GM23248 (cell line): ENCODE measurements around the gene MSMO1. TPM values are rescaled to one million over a fixed set of nuclear protein-coding genes. Genes with fewer than 3 reads are reported as not detected.

Experiments used
- DNase-seq: peaks from one replicate; pipeline ENCODE4 v3.0.0-alpha.2; 2015
- H2AFZ ChIP-seq: fragments of 200-600 bp; sonication (generic); 2 replicates; pipeline ENCODE4 v1.6.1; 2016; ENCODE audit warnings: antibody characterized with exemption
- H3F3A ChIP-seq: fragments of 200-600 bp; sonication (generic); 2 replicates; pipeline ENCODE4 v1.6.1; 2016; ENCODE audit warnings: mild to moderate bottlenecking, antibody characterized with exemption, mixed run types; ENCODE audit not compliant: insufficient read depth
- H3K27ac ChIP-seq: fragments of 200-600 bp; sonication (generic); 2 replicates; pipeline ENCODE4 v1.5.1; 2016; ENCODE audit warnings: mild to moderate bottlenecking
- H3K27me3 ChIP-seq: fragments of 200-600 bp; sonication (generic); replicated peaks from 2 replicates; pipeline ENCODE4 v1.6.1; 2016; ENCODE audit warnings: mild to moderate bottlenecking; ENCODE audit not compliant: insufficient read depth
- H3K36me3 ChIP-seq: fragments of 200-600 bp; sonication (generic); 2 replicates; pipeline ENCODE4 v1.6.1; 2016; ENCODE audit warnings: low read depth, mild to moderate bottlenecking
- H3K4me1 ChIP-seq: fragments of 200-600 bp; sonication (generic); 2 replicates; pipeline ENCODE4 v1.6.1; 2016; ENCODE audit warnings: mild to moderate bottlenecking; ENCODE audit not compliant: insufficient read depth
- H3K4me2 ChIP-seq: fragments of 200-600 bp; sonication (generic); one replicate; pipeline ENCODE4 v1.6.1; 2016; ENCODE audit warnings: mild to moderate bottlenecking; ENCODE audit not compliant: unreplicated experiment
- H3K4me3 ChIP-seq: fragments of 200-600 bp; sonication (generic); 2 replicates; pipeline ENCODE4 v1.5.1; 2016; ENCODE audit warnings: mild to moderate bottlenecking
- H3K79me2 ChIP-seq: fragments of 200-600 bp; sonication (generic); 2 replicates; pipeline ENCODE4 v1.6.1; 2016; ENCODE audit warnings: mild to moderate bottlenecking; ENCODE audit not compliant: insufficient read depth
- H3K9ac ChIP-seq: fragments of 200-600 bp; sonication (generic); 2 replicates; pipeline ENCODE4 v1.6.1; 2016; ENCODE audit warnings: mild to moderate bottlenecking
- H3K9me2 ChIP-seq: fragments of 200-600 bp; sonication (generic); 2 replicates; pipeline ENCODE4 v1.6.1; 2016; ENCODE audit warnings: mixed run types, mild to moderate bottlenecking, moderate library complexity; ENCODE audit not compliant: insufficient read depth
- H3K9me3 ChIP-seq: fragments of 200-600 bp; sonication (generic); one replicate; pipeline ENCODE4 v1.6.1; 2017; ENCODE audit warnings: low read depth
- H4K20me1 ChIP-seq: fragments of 200-600 bp; sonication (generic); 2 replicates; pipeline ENCODE4 v1.6.0; 2016; ENCODE audit not compliant: insufficient read depth
- EZH2 ChIP-seq: fragments of 200-600 bp; sonication (generic); IDR thresholded peaks from 2 replicates; pipeline ENCODE4 v1.6.1; 2018; ENCODE audit warnings: antibody characterized with exemption, mild to moderate bottlenecking; ENCODE audit not compliant: insufficient read depth, poor library complexity, severe bottlenecking
- EZH2phosphoT487 ChIP-seq: fragments of 200-600 bp; sonication (generic); IDR thresholded peaks from 2 replicates; pipeline ENCODE4 v1.6.1; 2018; ENCODE audit warnings: antibody characterized with exemption, moderate library complexity, mild to moderate bottlenecking, low read depth; ENCODE audit not compliant: insufficient read depth
- WGBS, 2 experiments: methylation state at CpG; one replicate each; pipeline ENCODE4 v1.1.6; 2015 to 2017; ENCODE audit warnings: low lambda C conversion rate in 2 of 2, low coverage in 1 of 2; ENCODE audit errors: missing lambda C conversion rate in 2 of 2; 5-methylcytosine and 5-hydroxymethylcytosine counted together
- in situ Hi-C: fragments of 300-500 bp; cut with MboI; formaldehyde crosslinking; loops from 2 replicates; pipeline ENCODE4 v1.15.0; 2020
- polyA plus RNA-seq: library from polyadenylated mRNA; unstranded; fragments of >200 nt; fragmentation: Nextera tagmentation; extraction: Ambion mirVana; gene quantifications from 2 replicates; pipeline ENCODE4 v1.2.1, GENCODE V29; 2016
- total RNA-seq: library from RNA; depleted of rRNA; stranded (reverse); fragments of >200 nt; shearing (Covaris generic); gene quantifications from 2 replicates; pipeline ENCODE4 v1.2.3, GENCODE V29; 2014

MSMO1 gene
- total and polyA plus RNA-seq, 2 experiments from 2014 or later = 72.2 to 72.7 TPM

GRCh38 chr4:165288226-165288625 lies 39.2 kb upstream of the MSMO1 start:
- Histone ChIP-seq H2AFZ (no peak overlapping the region), H3K4me2 (no peak overlapping the region), H3K9me2 (no peaks in the 10 kb centered on the region), H4K20me1 (no peaks in the 10 kb centered on the region), H3K27me3 (no peaks in the 10 kb centered on the region), H3K79me2 (no peaks in the 10 kb centered on the region), H3K9ac (no peak overlapping the region), H3K9me3 (no peaks in the 10 kb centered on the region), H3F3A (peaks cover 17% of the 10 kb centered on the region), H3K4me3 (no peak overlapping the region), H3K36me3 (no peaks in the 10 kb centered on the region), H3K4me1 (peaks cover 13% of the 10 kb centered on the region), H3K27ac (no peak overlapping the region)
- 78 to 81% methylated on average over 3 of the region's 3 CpGs for WGBS, 2 experiments
- TF ChIP-seq EZH2 (no peak), EZH2phosphoT487 (no peak)
- no peak for DNase-seq
- in situ Hi-C loops = no loop called here

- Histone ChIP-seq H3K27me3 (no peaks in the 10 kb centered on the region), H3K9me2 (no peaks in the 10 kb centered on the region), H3K4me1 (peaks cover 13% of the 10 kb centered on the region), H3K4me2 (peak overlapping the region; percentile 28), H3K9me3 (no peaks in the 10 kb centered on the region), H3K36me3 (no peaks in the 10 kb centered on the region), H3F3A (peaks cover 17% of the 10 kb centered on the region), H4K20me1 (no peaks in the 10 kb centered on the region), H3K9ac (no peak overlapping the region), H2AFZ (no peak overlapping the region), H3K27ac (no peak overlapping the region), H3K4me3 (no peak overlapping the region), H3K79me2 (no peaks in the 10 kb centered on the region)
- no peak for TF ChIP-seq EZH2phosphoT487
- no peak for TF ChIP-seq EZH2
- in situ Hi-C loops = no loop called here
- DNase-seq = peak; percentile 70
These were observed 38.6 kb upstream of the MSMO1 start for GRCh38 chr4:165288639-165289422.

GRCh38 chr4:165289423-165289785 lies 38.1 kb upstream of the MSMO1 start:
- no peak overlapping the region for H3K4me3 ChIP-seq
- H3K36me3 ChIP-seq = no peaks in the 10 kb centered on the region
- H3K27me3 ChIP-seq = no peaks in the 10 kb centered on the region
- peaks cover 13% of the 10 kb centered on the region for H3K4me1 ChIP-seq
- no peaks in the 10 kb centered on the region for H3K9me3 ChIP-seq
- in situ Hi-C loops = no loop called here
- no peaks in the 10 kb centered on the region for H3K79me2 ChIP-seq
- TF ChIP-seq EZH2 (no peak), EZH2phosphoT487 (no peak)
- H3K9ac ChIP-seq = no peak overlapping the region
- no peak for DNase-seq
- H3K4me2 ChIP-seq = peak overlapping the region; percentile 28
- H4K20me1 ChIP-seq = no peaks in the 10 kb centered on the region
- peaks cover 17% of the 10 kb centered on the region for H3F3A ChIP-seq
- no peak overlapping the region for H2AFZ ChIP-seq
- no peak overlapping the region for H3K27ac ChIP-seq
- H3K9me2 ChIP-seq = no peaks in the 10 kb centered on the region

- no peak for TF ChIP-seq EZH2
- TF ChIP-seq EZH2phosphoT487 = no peak
- H3K27me3 ChIP-seq = no peaks in the 10 kb centered on the region
- H3K4me2 ChIP-seq = no peak overlapping the region
- no peak overlapping the region for H3K9ac ChIP-seq
- H3K27ac ChIP-seq = no peak overlapping the region
- no peaks in the 10 kb centered on the region for H3K9me2 ChIP-seq
- H2AFZ ChIP-seq = no peak overlapping the region
- no peaks in the 10 kb centered on the region for H3K9me3 ChIP-seq
- H3K4me1 ChIP-seq = peaks cover 12% of the 10 kb centered on the region
- in situ Hi-C loops = no loop called here
- peaks cover 10% of the 10 kb centered on the region; the same call in 1 of the 2 replicates for H3F3A ChIP-seq
- no peaks in the 10 kb centered on the region for H3K79me2 ChIP-seq
- no peaks in the 10 kb centered on the region for H4K20me1 ChIP-seq
- H3K4me3 ChIP-seq = no peak overlapping the region
- WGBS, 2 experiments = 97 to 98% methylated on average over 6 of the region's 6 CpGs
- DNase-seq = no peak
- H3K36me3 ChIP-seq = no peaks in the 10 kb centered on the region
These were observed 34.4 kb upstream of the MSMO1 start for GRCh38 chr4:165293061-165293460.
